ENCODE measurements around the gene SH3RF2. TPM values are rescaled to one million over a fixed set of nuclear protein-coding genes. Genes with fewer than 3 reads are reported as not detected.

The SH3RF2 gene
- total RNA-seq, 1 donor: 2.2 TPM

GRCh38 chr5:145903113-145903512 is 33.3 kb upstream of the SH3RF2 start:
- TF ChIP-seq CTCF (IDR thresholded peaks at IDR 0.05; ENCODE audit: insufficient read depth, low read depth, low read length): peak; percentile 38
- DNase-seq (ENCODE audit: low read depth): no peak
- no peak overlapping the region for H3K4me3 ChIP-seq (ENCODE audit: low read depth, low read length)

GRCh38 chr5:145903867-145904266 is 32.5 kb upstream of the SH3RF2 start:
- no peak overlapping the region for H3K4me3 ChIP-seq (ENCODE audit: low read depth, low read length)
- peak; percentile 25 for DNase-seq (ENCODE audit: low read depth)
- no peak for TF ChIP-seq CTCF (IDR thresholded peaks at IDR 0.05; ENCODE audit: insufficient read depth, low read depth, low read length)

- TF ChIP-seq CTCF (IDR thresholded peaks at IDR 0.05; ENCODE audit: insufficient read depth, low read depth, low read length): no peak
These were observed 31.6 kb upstream of the SH3RF2 start for GRCh38 chr5:145904743-145905142.

GRCh38 chr5:145906401-145906800 is 30.0 kb upstream of the SH3RF2 start:
- DNase-seq (ENCODE audit: low read depth): no peak
- TF ChIP-seq CTCF (IDR thresholded peaks at IDR 0.05; ENCODE audit: insufficient read depth, low read depth, low read length): no peak
- no peak overlapping the region for H3K4me3 ChIP-seq (ENCODE audit: low read depth, low read length)

More at GRCh38 chr5:145904743-145905142, 31.6 kb upstream of the SH3RF2 start:
- DNase-seq (ENCODE audit: low read depth): no peak
- H3K4me3 ChIP-seq (ENCODE audit: low read depth, low read length): no peak overlapping the region

- no peak for DNase-seq (ENCODE audit: low read depth)
- peak; percentile 36 for TF ChIP-seq CTCF (IDR thresholded peaks at IDR 0.05; ENCODE audit: insufficient read depth, low read depth, low read length)
- no peak overlapping the region for H3K4me3 ChIP-seq (ENCODE audit: low read depth, low read length)
These were observed 28.0 kb upstream of the SH3RF2 start for GRCh38 chr5:145908206-145908960.

- no peak overlapping the region for H3K4me3 ChIP-seq (ENCODE audit: low read depth, low read length)
- TF ChIP-seq CTCF (IDR thresholded peaks at IDR 0.05; ENCODE audit: insufficient read depth, low read depth, low read length): no peak
- no peak for DNase-seq (ENCODE audit: low read depth)
These were observed 25.2 kb upstream of the SH3RF2 start for GRCh38 chr5:145911164-145911563.

- DNase-seq (ENCODE audit: low read depth): no peak
- no peak overlapping the region for H3K4me3 ChIP-seq (ENCODE audit: low read depth, low read length)
- no peak for TF ChIP-seq CTCF (IDR thresholded peaks at IDR 0.05; ENCODE audit: insufficient read depth, low read depth, low read length)
These were observed 24.4 kb upstream of the SH3RF2 start for GRCh38 chr5:145912019-145912418.
